Mesothelial cell of epicardium (in vitro differentiated cells): ENCODE data around the gene TRIM63. TPM values are rescaled to one million over a fixed set of nuclear protein-coding genes. Genes with fewer than 3 reads are reported as not detected.

Experiments
- DNase-seq, 2 experiments: peaks; one replicate each; pipeline ENCODE4 v3.0.0; 2021; ENCODE audit warnings: low spot score in 2 of 2; ENCODE audit not compliant: unreplicated experiment in 2 of 2
- H3K27ac Mint-ChIP-seq: 2 replicates; pipeline ENCODE4 v1.8.0; 2021; ENCODE audit warnings: mixed read lengths
- H3K27me3 Mint-ChIP-seq: 2 replicates; pipeline ENCODE4 v1.8.0; 2021; ENCODE audit warnings: low read depth, mixed read lengths
- H3K36me3 Mint-ChIP-seq: 2 replicates; pipeline ENCODE4 v1.8.0; 2021; ENCODE audit warnings: mixed read lengths
- H3K4me1 Mint-ChIP-seq: 2 replicates; pipeline ENCODE4 v1.8.0; 2021; ENCODE audit warnings: mixed read lengths
- H3K4me3 Mint-ChIP-seq: 2 replicates; pipeline ENCODE4 v1.8.0; 2021; ENCODE audit warnings: mild to moderate bottlenecking, moderate library complexity, mixed read lengths
- H3K9me3 Mint-ChIP-seq: 2 replicates; pipeline ENCODE4 v1.8.0; 2021; ENCODE audit warnings: mixed read lengths
- total RNA-seq: library from RNA; stranded (reverse); gene quantifications from 3 replicates; pipeline ENCODE4 v1.2.1, GENCODE V29; 2021
- TF ChIP-seq, protein P1 (sequence below): fragments of 200-600 bp; sonication (generic); IDR thresholded peaks from one replicate; pipeline ENCODE4 v1.5.0; 2021; ENCODE audit warnings: antibody characterized with exemption; ENCODE audit not compliant: unreplicated experiment

TRIM63 gene
- total RNA-seq, 1 donor from 2014 or later: 1.9 TPM

DNA sequence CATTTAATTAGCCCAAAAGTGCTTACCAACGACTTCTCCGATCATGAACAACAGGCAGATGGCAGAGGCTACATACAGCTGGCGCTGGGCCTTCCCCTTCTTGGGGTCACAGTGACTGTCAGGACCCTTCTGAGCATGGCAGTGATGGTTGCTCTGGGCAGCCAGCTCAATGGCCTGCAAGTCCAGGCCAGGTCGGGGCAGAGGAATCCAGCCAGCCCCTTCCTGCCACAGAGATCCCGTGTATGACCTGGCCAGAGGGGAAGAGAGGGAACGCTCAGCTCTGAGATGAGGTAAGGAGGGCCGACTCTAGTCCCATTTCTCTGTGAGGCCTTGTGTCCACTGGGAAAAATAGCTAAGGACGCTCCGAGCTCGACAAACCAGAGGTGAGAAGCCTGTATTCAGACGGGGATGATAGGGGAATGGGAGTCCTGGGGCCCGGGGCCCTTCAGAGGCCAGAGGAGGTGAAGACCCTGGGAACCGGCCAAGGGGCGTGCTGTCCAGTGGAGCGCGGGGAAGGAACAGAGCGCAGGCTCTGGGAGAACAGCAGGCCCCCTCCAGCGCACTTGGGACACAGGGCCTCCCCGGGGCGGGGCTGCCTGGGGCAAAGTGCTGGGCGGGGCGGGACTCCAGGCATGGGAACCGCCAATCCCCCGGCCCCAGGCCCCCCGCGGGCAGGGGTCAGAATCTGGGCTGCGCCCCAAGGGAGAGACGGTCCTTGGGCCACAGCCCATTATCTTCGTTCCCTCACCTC lies 22.3 kb downstream of the TRIM63 start:
- H3K27ac Mint-ChIP-seq: peak overlapping the region; percentile 62
- peaks cover 61% of the 10 kb centered on the region for H3K27me3 Mint-ChIP-seq
- no peak for DNase-seq
- no peaks in the 10 kb centered on the region for H3K36me3 Mint-ChIP-seq
- no peaks in the 10 kb centered on the region for H3K9me3 Mint-ChIP-seq
- peak overlapping the region; percentile 72 for H3K4me3 Mint-ChIP-seq
- TF ChIP-seq, protein P1, sequence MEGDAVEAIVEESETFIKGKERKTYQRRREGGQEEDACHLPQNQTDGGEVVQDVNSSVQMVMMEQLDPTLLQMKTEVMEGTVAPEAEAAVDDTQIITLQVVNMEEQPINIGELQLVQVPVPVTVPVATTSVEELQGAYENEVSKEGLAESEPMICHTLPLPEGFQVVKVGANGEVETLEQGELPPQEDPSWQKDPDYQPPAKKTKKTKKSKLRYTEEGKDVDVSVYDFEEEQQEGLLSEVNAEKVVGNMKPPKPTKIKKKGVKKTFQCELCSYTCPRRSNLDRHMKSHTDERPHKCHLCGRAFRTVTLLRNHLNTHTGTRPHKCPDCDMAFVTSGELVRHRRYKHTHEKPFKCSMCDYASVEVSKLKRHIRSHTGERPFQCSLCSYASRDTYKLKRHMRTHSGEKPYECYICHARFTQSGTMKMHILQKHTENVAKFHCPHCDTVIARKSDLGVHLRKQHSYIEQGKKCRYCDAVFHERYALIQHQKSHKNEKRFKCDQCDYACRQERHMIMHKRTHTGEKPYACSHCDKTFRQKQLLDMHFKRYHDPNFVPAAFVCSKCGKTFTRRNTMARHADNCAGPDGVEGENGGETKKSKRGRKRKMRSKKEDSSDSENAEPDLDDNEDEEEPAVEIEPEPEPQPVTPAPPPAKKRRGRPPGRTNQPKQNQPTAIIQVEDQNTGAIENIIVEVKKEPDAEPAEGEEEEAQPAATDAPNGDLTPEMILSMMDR: no peak
- peaks cover 40% of the 10 kb centered on the region for H3K4me1 Mint-ChIP-seq

DNA sequence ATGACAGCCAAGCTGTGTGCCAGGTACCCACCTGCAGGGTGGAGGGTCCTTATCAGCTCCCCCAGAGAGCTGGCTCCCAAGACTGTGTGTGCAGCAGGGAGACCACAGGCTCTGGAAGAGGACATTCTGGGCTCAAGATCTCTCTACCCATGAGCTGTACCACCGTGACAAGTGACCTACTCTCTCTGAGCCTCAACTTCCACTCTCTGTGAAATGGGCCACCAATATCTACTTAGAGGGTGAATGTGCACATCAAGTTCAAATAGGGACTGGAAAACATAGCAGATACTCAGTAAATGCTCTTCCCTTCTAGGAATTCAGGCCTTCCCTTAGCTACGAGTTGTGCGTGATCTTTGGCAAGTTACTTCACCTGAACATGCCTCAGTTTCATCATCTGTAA lies 23.0 kb downstream of the TRIM63 start:
- Mint-ChIP-seq H3K4me1 (peaks cover 33% of the 10 kb centered on the region), H3K9me3 (no peaks in the 10 kb centered on the region), H3K4me3 (no peak overlapping the region), H3K27ac (no peak overlapping the region), H3K36me3 (no peaks in the 10 kb centered on the region), H3K27me3 (peaks cover 58% of the 10 kb centered on the region)
- no peak for DNase-seq
- TF ChIP-seq, protein P1: no peak

DNA sequence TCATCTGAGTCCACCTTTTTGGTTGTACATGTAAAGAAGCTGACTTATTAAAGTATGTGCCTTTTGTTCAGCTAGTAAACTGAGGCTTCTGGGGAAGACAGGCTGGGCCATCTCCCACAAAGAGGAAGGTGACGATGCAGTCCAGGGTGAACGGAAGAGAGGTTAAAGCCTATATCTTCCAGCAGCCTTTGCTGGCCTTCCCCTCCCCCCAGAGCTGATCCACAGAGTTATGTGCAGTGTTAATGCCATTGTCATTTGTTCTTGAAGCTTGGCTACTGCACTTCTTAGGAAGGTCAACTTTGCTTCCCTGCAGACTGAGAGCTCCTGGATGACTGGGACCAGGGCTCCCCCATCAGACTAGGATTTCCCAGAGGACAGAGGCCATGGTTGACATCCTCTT lies 23.7 kb downstream of the TRIM63 start:
- H3K27me3 Mint-ChIP-seq: peaks cover 53% of the 10 kb centered on the region
- no peak for DNase-seq
- no peaks in the 10 kb centered on the region for H3K9me3 Mint-ChIP-seq
- peak overlapping the region; percentile 22 for H3K4me3 Mint-ChIP-seq
- H3K27ac Mint-ChIP-seq: peak overlapping the region; percentile 12
- H3K4me1 Mint-ChIP-seq: peaks cover 27% of the 10 kb centered on the region
- TF ChIP-seq, protein P1: no peak
- no peaks in the 10 kb centered on the region for H3K36me3 Mint-ChIP-seq

DNA sequence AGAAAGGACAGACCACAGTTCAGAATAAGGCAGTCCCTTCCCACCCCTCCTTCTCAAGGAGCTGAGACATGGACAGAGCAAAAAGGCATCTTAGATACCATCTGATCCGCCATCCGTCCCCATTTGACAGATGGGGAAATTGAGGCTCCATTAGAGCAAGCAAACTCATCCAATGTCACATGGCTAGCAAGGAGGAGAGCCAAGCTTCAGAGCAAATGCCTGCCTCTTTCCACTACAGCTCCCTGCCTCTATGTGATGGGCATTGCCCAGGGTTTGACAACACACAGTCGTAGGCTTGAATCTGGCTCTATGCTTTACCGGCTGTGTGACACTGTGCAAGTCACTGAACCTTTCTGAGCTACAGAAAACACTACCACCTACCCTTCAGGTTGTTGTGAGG lies 25.5 kb downstream of the TRIM63 start:
- H3K9me3 Mint-ChIP-seq: no peaks in the 10 kb centered on the region
- no peak for DNase-seq
- TF ChIP-seq, protein P1: no peak
- H3K27ac Mint-ChIP-seq: no peak overlapping the region
- no peaks in the 10 kb centered on the region for H3K36me3 Mint-ChIP-seq
- H3K4me1 Mint-ChIP-seq: peaks cover 17% of the 10 kb centered on the region
- H3K4me3 Mint-ChIP-seq: no peak overlapping the region
- H3K27me3 Mint-ChIP-seq: peaks cover 36% of the 10 kb centered on the region

DNA sequence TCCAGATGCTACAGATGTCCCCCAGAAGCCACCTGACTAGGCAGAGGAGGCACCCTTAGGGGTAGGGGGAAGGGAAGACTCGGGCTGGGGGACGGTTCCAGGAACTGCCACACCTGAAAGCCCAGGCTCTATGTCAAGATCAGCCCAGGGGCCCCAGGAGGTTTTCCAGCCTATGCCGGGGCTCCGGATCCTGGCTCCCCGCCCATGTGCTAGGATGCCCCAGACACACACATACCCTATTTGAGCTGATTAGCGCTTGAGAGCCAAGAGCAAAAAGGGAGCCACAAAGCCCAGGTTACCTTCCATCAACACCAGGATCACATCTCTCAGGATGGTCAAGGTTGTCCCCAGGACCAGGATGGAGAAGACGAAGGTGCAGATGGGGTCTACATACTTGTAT lies 26.0 kb downstream of the TRIM63 start:
- no peaks in the 10 kb centered on the region for H3K9me3 Mint-ChIP-seq
- peaks cover 20% of the 10 kb centered on the region for H3K4me1 Mint-ChIP-seq
- TF ChIP-seq, protein P1: no peak
- no peak for DNase-seq
- no peak overlapping the region for H3K4me3 Mint-ChIP-seq
- no peaks in the 10 kb centered on the region for H3K36me3 Mint-ChIP-seq
- H3K27me3 Mint-ChIP-seq: peaks cover 31% of the 10 kb centered on the region
- H3K27ac Mint-ChIP-seq: no peak overlapping the region
